HUES48 (cell line): ENCODE measurements around the gene DEGS1.

Experiments used
- H3K27ac ChIP-seq: one replicate; pipeline ENCODE4 v1.7.0; 2013; ENCODE audit warnings: low read depth, low read length, inconsistent platforms
- H3K27me3 ChIP-seq: 2 replicates; pipeline ENCODE4 v1.6.1; 2013; ENCODE audit warnings: mild to moderate bottlenecking, low read length; ENCODE audit not compliant: control insufficient read depth, insufficient read depth
- H3K36me3 ChIP-seq: 2 replicates; pipeline ENCODE4 v1.6.1; 2013; ENCODE audit warnings: low read length; ENCODE audit not compliant: control insufficient read depth, insufficient read depth
- H3K4me1 ChIP-seq: 2 replicates; pipeline ENCODE4 v1.6.1; 2013; ENCODE audit warnings: mild to moderate bottlenecking, low read length; ENCODE audit not compliant: control insufficient read depth, insufficient read depth
- H3K4me3 ChIP-seq: 2 replicates; pipeline ENCODE4 v1.5.1; 2013; ENCODE audit warnings: mild to moderate bottlenecking, low read depth, low read length
- H3K9ac ChIP-seq: 2 replicates; pipeline ENCODE4 v1.6.1; 2013; ENCODE audit warnings: mild to moderate bottlenecking, low read depth, low read length, moderate library complexity
- H3K9me3 ChIP-seq: 2 replicates; pipeline ENCODE4 v1.6.1; 2013; ENCODE audit warnings: low read length; ENCODE audit not compliant: control insufficient read depth, insufficient read depth

Gene DEGS1

GRCh38 chr1:224163311-224163710 is 19.7 kb upstream of the DEGS1 start:
- Histone ChIP-seq H3K27me3 (no peaks in the 10 kb centered on the region), H3K4me1 (peaks cover 13% of the 10 kb centered on the region), H3K27ac (peak overlapping the region; percentile 47), H3K4me3 (no peak overlapping the region), H3K9ac (no peak overlapping the region), H3K36me3 (peaks cover 31% of the 10 kb centered on the region), H3K9me3 (no peaks in the 10 kb centered on the region)

GRCh38 chr1:224168859-224169380 is 14.1 kb upstream of the DEGS1 start:
- Histone ChIP-seq H3K27ac (no peak overlapping the region), H3K9me3 (no peaks in the 10 kb centered on the region), H3K4me3 (no peak overlapping the region), H3K9ac (no peak overlapping the region), H3K4me1 (peaks cover 25% of the 10 kb centered on the region), H3K27me3 (no peaks in the 10 kb centered on the region), H3K36me3 (no peaks in the 10 kb centered on the region)

- no peak overlapping the region for H3K27ac ChIP-seq
- no peaks in the 10 kb centered on the region for H3K9me3 ChIP-seq
- H3K4me1 ChIP-seq: peaks cover 17% of the 10 kb centered on the region
- H3K27me3 ChIP-seq: no peaks in the 10 kb centered on the region
- H3K9ac ChIP-seq: no peak overlapping the region
- no peaks in the 10 kb centered on the region for H3K36me3 ChIP-seq
- no peak overlapping the region for H3K4me3 ChIP-seq
Observed at GRCh38 chr1:224169718-224170270, 13.2 kb upstream of the DEGS1 start.

- Histone ChIP-seq H3K9ac (no peak overlapping the region), H3K27ac (no peak overlapping the region), H3K4me3 (no peak overlapping the region), H3K9me3 (no peaks in the 10 kb centered on the region), H3K36me3 (no peaks in the 10 kb centered on the region), H3K27me3 (no peaks in the 10 kb centered on the region), H3K4me1 (peaks cover 16% of the 10 kb centered on the region)
Observed at GRCh38 chr1:224170343-224170742, 12.7 kb upstream of the DEGS1 start.

- Histone ChIP-seq H3K27ac (no peak overlapping the region), H3K27me3 (no peaks in the 10 kb centered on the region), H3K4me1 (peaks cover 16% of the 10 kb centered on the region), H3K9ac (no peak overlapping the region), H3K36me3 (no peaks in the 10 kb centered on the region), H3K4me3 (no peak overlapping the region), H3K9me3 (no peaks in the 10 kb centered on the region)
Observed at GRCh38 chr1:224170748-224171478, 12.1 kb upstream of the DEGS1 start.

- no peak overlapping the region for H3K4me3 ChIP-seq
- H3K27me3 ChIP-seq: no peaks in the 10 kb centered on the region
- no peaks in the 10 kb centered on the region for H3K9me3 ChIP-seq
- H3K9ac ChIP-seq: no peak overlapping the region
- no peaks in the 10 kb centered on the region for H3K36me3 ChIP-seq
- H3K27ac ChIP-seq: no peak overlapping the region
- H3K4me1 ChIP-seq: peaks cover 16% of the 10 kb centered on the region
Observed at GRCh38 chr1:224172229-224172628, 10.8 kb upstream of the DEGS1 start.

GRCh38 chr1:224173523-224173922 is 9.5 kb upstream of the DEGS1 start:
- H3K4me1 ChIP-seq: peaks cover 16% of the 10 kb centered on the region
- no peaks in the 10 kb centered on the region for H3K36me3 ChIP-seq
- H3K9me3 ChIP-seq: no peaks in the 10 kb centered on the region
- no peaks in the 10 kb centered on the region for H3K27me3 ChIP-seq
- no peak overlapping the region for H3K27ac ChIP-seq
- no peak overlapping the region for H3K4me3 ChIP-seq
- H3K9ac ChIP-seq: no peak overlapping the region

GRCh38 chr1:224175617-224176016 is 7.4 kb upstream of the DEGS1 start:
- Histone ChIP-seq H3K4me3 (no peak overlapping the region), H3K4me1 (peaks cover under 1% of the 10 kb centered on the region), H3K9me3 (no peaks in the 10 kb centered on the region), H3K27ac (no peak overlapping the region), H3K9ac (no peak overlapping the region), H3K27me3 (no peaks in the 10 kb centered on the region), H3K36me3 (no peaks in the 10 kb centered on the region)

GRCh38 chr1:224177356-224177999 is 5.6 kb upstream of the DEGS1 start:
- Histone ChIP-seq H3K4me1 (peaks cover 3% of the 10 kb centered on the region; the same call in 1 of the 2 replicates), H3K4me3 (no peak overlapping the region), H3K27ac (no peak overlapping the region), H3K9ac (no peak overlapping the region), H3K9me3 (no peaks in the 10 kb centered on the region), H3K27me3 (no peaks in the 10 kb centered on the region), H3K36me3 (no peaks in the 10 kb centered on the region)

- Histone ChIP-seq H3K27me3 (no peaks in the 10 kb centered on the region), H3K9me3 (no peaks in the 10 kb centered on the region), H3K4me1 (peaks cover 5% of the 10 kb centered on the region; the same call in 1 of the 2 replicates), H3K4me3 (no peak overlapping the region), H3K9ac (no peak overlapping the region), H3K27ac (no peak overlapping the region), H3K36me3 (no peaks in the 10 kb centered on the region)
Observed at GRCh38 chr1:224178894-224179293, 4.1 kb upstream of the DEGS1 start.
